C4-2B (cell line): ENCODE results near the gene PITPNM3.

Experiments used
- ZFX ChIP-seq: fragments of 450-650 bp; IDR thresholded peaks from 2 replicates; pipeline ENCODE4 v1.6.1; 2017
- TF ChIP-seq, protein P1 (sequence below): fragments of 450-650 bp; conservative IDR thresholded peaks from 2 replicates; pipeline ENCODE4 v1.5.1; 2017; ENCODE audit warnings: mild to moderate bottlenecking

DNA sequence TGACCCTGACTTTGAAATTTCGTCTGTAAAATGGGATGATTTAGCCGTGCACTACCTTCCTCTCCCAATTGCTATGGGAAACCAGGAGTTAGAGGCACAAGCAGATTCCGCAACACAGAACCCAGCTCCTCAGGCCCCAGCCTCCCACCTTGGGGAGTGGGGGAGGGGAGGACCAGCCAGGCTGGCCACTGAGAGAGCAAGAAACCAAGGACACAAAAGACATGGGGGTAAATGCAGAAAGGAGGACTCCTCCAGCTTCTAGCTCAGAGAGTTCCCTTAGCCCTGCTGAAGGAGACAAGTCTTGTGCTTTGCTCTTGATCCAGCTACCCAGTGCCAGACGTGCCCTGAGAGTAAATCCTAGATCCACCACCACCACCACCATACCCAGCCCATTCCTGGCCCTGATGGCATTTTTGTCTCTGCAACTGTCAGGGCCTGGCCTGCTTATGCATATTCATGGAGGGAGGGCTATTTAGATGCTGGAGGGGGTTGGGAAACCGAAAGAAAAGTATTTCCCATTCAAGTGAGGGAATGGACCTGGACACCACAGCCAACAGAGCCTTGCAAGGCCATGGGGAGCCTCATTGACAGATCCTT is 25.9 kb downstream of the PITPNM3 start:
- TF ChIP-seq, protein P1, sequence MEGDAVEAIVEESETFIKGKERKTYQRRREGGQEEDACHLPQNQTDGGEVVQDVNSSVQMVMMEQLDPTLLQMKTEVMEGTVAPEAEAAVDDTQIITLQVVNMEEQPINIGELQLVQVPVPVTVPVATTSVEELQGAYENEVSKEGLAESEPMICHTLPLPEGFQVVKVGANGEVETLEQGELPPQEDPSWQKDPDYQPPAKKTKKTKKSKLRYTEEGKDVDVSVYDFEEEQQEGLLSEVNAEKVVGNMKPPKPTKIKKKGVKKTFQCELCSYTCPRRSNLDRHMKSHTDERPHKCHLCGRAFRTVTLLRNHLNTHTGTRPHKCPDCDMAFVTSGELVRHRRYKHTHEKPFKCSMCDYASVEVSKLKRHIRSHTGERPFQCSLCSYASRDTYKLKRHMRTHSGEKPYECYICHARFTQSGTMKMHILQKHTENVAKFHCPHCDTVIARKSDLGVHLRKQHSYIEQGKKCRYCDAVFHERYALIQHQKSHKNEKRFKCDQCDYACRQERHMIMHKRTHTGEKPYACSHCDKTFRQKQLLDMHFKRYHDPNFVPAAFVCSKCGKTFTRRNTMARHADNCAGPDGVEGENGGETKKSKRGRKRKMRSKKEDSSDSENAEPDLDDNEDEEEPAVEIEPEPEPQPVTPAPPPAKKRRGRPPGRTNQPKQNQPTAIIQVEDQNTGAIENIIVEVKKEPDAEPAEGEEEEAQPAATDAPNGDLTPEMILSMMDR, result no peak
- TF ChIP-seq ZFX, result no peak
